HG02884 (cell line): Measurements from ENCODE around the gene NLRX1.
A peak's percentile ranks its signal among the peaks of the same experiment; 100 is the strongest.
"Not testable (repeated sequence)": the region's sequence is repeated elsewhere in the genome, so short reads cannot be mapped to it uniquely, and the experiment has no call there.

Experiments
- ATAC-seq: cut with Tn5 transposase; IDR thresholded peaks from one replicate; pipeline ENCODE4 v1.9.1; 2021; ENCODE audit warnings: mild to moderate bottlenecking, moderate library complexity; ENCODE audit not compliant: unreplicated experiment

The NLRX1 gene

DNA sequence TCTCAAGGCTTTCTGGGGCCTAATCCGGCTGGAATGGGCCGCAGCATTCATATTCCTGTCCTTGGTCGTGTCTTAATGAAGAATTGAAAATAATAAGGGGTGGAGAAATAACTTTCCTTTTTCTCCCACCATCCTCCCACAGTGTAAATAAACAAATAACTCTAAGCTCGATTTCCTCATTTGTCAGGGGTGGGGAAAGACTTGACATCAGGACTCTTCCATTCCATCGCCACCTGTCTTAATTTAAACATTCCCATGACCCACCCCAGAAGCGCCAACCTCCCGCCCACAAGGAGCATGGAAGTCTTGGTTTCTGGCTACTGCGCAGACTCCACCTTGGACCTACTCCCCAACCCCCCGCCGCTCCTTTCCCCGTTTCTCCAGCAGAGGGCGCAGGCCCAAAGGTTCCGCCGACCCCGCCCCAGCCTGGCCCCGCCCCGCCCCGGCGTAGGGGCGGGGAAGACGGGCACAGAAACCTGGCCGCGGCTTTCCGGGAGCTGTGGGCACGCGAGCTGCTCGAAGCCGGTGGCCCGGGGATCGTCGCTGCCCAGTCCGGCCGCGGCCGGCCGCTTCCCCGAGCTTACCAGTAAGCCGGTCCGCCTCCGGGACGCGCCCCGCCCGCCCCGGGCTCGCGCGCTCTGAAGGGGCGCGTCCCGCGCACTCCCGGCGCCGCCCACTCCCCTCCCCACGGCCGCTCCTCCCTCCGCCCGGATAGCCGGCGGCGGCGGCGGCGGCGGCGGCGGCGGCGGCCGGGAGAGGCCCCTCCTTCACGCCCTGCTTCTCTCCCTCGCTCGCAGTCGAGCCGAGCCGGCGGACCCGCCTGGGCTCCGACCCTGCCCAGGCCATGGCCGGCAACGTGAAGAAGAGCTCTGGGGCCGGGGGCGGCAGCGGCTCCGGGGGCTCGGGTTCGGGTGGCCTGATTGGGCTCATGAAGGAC is 37.3 kb downstream of the NLRX1 start, which contains the start of gene CBL:
Gene CBL (plus strand): TSS at position 766 of the 937 bp plus-strand sequence. CDS start 79 bp downstream, at position 845.
- peak; percentile 76 for ATAC-seq

DNA sequence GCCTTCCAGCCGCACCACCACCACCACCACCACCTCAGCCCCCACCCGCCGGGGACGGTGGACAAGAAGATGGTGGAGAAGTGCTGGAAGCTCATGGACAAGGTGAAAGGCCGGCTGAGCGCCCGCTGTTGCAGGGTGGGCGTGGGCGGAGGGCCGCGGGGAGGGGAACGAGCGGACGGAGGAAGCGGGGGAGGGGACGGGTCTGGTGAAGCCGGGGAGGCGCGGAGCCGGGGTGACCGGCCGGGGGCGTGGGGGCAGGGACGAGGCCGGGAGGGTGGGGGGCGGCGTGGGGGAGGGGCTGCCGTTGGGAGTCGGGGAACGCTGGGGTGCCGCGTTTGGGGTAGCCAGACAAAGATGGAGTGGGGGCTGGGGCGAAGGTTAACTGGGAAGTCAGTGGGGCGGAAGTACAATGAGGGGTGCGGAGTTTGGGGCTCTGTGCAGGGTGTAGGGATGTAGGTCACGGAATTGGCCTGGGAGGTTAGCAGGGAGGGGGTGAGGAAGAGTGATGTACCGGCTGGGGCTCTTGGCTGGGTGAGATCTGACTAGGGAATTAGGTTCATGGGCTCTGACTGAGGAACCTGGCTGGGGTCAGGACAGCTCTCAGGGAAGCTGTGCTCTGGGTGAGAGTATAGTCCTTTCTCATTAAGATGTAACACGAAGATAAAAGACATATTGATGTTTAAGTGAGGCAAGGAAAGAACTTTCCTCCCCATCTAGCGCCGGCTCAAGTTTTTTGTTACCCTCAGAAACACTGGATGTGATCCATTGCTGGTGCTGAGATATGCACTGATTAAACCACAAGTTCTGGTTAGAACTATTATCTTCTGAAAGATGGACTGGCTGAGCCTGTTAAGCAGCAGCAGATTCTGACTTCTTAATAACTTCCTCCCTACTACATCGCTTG is 38.2 kb downstream of the NLRX1 start:
- ATAC-seq = peak; percentile 26

DNA sequence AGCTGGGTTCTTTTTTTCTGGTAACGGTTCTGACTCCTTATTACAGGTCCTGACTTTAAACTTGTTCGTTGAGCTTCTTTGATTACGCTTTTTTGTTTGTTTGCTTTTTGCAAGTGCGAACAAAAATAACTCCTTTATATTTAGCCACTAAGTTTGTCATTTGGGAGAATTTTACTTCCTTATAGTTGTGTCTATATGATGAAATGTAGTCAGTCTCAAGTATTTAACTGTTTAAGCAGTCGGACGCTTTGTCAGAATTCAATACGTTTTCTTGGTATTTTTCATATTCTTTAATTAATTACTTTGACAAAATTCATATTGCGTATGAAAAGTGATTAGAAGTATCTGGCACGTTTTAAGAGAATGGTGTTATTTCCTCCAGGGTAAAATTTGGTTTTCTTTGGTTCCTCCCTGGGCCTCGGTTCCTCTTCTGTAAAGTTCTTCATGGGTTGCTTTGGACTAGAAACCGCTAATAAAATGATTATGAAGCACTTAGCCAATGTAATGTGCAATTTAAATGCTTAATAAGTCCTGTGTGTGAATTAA is 39.0 kb downstream of the NLRX1 start:
- no peak for ATAC-seq

DNA sequence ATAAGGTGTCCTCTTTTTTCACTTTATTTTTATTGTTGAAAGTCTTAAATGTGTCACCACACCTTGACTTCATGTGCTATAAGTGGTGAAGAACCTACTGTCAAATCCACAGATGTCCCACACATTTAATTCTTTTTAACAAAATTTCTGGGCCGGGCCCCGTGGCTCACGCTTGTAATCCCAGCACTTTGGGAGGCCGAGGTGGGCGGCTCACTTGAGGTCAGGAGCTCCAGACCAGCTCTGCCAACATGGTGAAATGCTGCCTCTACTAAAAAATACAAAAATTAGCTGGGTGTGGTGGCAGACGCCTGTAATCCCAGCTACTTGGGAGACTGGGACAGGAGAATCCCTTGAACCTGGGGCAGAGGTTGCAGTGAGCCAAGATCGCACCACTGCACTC is 40.7 kb downstream of the NLRX1 start:
- no peak for ATAC-seq

DNA sequence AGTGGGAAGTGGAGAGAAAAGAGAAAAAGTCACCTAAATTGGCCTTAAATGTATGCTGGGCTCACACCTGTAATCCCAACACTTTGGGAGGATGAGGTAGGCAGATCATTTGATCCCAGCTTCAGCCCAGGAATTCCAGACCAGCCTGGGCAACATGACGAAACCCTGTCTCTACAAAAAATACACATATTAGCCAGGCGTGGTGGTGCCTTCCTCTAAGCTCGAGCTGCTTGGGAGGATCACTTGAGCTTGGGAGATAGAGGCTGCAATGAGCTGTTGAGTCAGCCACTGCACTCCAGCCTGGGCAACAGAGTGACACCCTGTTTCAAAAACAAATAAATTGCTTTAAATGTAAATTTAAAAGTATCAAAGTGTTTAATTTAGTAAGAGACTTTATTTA is 41.5 kb downstream of the NLRX1 start:
- ATAC-seq = no peak

DNA sequence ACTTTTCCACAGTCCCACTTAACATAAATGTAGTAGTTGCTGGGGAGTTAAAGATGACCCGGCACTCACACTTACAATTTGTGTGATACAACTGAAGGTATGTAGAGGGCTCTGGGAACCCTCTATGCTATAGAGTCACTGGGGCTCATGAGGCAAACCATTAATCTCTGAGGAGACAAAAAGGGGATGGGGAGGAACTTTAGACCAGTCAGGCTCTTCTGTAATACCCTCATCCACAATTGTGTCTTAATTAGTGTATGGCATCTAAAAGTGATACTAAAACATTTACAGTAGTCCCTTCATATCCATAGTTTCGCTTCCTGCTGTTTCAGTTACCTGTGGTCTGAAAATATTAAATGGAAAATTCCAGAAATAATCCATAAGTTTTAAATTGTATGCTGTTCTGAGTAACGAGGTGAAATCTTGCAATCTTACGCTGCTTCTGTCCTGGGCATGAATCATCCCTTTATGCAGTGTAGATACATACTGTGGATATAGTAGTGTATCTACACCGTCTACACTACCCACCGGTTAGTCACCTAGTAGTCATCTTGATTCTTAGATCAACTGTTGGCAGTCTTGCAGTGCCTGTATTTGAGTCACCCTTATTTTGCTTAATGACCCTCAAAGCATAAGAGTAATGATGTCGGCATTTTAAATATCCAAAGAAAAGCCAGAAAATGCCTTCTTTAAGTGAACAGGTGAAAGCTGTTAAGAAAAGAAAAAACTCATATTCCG is 49.8 kb downstream of the NLRX1 start:
- ATAC-seq = no peak

DNA sequence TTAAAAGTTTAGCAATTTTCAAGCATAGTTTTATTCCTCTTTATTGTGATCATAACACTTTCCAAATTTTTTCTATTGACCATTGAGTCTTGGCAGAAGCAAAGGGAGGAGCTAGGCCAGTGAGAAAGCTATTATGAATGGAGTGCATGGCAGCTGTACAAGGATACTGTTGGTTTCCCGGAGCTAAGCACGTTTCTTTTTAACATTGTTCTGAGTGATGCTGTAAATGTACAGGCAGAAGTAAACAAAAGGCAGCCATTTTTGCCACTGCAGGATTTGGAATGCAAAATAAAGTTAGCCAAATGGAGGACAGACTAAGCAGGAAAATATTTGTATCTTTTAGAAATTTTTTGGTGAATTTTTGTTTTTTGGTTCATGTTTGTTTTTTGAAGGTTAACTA is 53.8 kb downstream of the NLRX1 start:
- ATAC-seq = no peak

DNA sequence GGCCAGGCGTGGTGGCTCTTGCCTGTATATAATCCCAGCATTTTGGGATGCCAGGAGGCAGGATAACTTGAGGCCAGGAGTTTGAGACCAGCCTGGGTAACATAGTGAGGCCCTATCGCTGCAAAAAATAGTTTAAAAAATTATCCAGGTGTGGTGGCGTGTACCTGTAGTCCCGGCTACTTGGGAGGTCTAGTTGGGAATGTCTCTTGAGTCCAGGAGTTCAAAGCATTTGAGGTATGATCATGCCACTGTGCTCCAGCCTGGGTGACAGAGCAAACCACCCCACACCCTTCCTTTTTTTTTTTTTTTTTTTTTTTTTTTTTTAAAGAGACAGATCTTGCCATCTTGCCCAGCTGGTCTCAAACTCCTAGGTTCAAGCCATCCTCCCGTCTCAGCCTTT is 54.4 kb downstream of the NLRX1 start:
- ATAC-seq = no peak

DNA sequence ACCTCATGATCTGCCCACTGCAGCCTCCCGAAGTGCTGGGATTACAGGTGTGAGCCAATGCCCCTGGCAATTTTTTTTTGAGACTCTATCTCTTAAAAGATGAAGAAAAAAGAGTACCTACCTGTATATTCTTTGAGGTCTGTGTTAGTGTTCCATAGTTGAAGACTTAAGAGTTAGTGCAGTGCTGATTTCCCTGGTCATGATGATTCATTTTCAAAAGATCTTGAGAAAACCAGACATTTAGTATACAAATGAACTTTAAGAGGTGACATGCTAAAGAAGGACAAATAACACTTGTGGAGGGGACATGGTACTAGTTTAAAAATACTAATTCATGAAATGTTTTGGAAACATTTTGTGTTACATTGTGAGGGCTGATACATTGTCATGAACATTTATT is 55.3 kb downstream of the NLRX1 start:
- no peak for ATAC-seq

DNA sequence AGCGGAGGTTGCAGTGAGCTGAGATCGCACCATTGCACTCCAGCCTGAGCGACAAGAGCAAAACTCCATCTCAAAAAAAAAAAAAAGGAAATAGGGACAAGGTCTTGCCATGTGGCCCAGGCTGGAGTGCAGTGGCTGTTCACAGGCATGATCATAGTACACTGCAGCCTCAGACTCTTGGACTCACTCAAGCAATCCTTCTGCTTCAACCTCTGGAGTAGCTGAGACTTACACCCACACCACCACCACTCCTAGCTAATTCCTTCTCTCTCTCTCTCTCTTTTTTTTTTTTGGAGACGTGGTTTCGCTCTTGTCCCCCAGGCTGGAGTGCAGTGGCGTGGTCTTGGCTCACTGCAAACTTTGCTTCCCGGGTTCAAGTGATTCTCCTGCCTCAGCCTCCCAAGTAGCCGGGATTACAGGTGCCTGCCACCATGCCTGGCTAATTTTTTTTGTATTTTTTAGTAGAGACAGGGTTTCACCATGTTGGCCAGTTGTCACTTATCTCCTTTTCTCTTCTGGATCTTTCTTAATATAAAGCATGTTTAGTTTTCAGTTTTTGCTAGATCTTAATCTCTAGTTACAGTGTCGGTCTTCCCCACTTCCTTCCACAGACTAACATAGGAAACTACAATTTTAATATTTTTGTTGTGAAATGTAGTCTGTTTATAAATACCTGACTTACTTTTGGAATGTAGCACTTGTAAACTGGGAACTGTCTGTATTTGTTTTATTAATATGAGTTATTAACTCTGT is 60.2 kb downstream of the NLRX1 start:
- not testable (repeated sequence) for ATAC-seq

DNA sequence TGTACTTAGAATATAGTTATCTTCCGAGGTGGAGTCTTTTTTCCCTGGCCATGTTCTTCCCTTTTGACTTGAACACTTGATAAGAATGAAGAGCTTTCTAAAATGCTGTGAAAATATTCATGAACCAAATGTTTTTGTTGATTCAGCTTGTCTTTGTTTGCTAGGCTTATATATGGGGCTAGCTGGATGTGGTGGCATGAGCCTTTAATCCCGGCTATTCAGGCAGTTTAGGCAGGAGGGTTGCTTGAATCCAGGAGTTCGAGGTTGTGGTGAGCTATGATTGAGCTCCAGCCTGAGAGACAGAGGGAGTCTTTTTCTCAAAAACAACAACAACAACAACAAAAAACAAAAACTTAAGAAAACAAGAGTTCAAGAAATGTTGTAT is 60.8 kb downstream of the NLRX1 start:
- ATAC-seq = no peak

DNA sequence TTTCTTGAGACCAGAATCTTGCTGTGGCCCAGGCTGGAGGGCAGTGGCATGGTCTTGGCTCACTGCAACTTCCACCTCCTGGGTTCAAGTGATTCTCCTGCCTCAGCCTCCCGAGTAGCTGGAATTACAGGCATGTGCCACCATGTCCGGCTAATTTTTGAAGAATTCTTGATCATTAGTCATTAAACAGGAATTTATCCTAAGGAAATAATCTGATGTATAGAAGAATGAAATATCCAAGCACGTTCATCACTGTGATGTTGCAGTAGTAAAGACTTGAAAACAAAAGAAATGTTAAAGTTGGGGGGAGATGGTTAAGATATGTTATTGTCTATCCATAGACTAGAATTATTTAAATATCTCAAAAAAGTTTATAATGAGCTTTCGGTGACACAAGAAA is 61.2 kb downstream of the NLRX1 start:
- ATAC-seq = no peak
